AG10803 (cell line): Measurements from ENCODE around the gene MUSTN1.

Experiments used
- DNase-seq: peaks from one replicate; pipeline ENCODE4 v3.0.0; 2010; ENCODE audit warnings: low read depth
- H3K4me3 ChIP-seq: 2 replicates; pipeline ENCODE4 v1.5.1; 2011; ENCODE audit warnings: mild to moderate bottlenecking, low read length, control low read depth
- TF ChIP-seq, protein P1 (sequence below): conservative IDR thresholded peaks from 2 replicates; pipeline ENCODE4 v1.5.1; 2011; ENCODE audit warnings: mild to moderate bottlenecking, low read length, control low read depth, inconsistent platforms

The MUSTN1 gene

DNA sequence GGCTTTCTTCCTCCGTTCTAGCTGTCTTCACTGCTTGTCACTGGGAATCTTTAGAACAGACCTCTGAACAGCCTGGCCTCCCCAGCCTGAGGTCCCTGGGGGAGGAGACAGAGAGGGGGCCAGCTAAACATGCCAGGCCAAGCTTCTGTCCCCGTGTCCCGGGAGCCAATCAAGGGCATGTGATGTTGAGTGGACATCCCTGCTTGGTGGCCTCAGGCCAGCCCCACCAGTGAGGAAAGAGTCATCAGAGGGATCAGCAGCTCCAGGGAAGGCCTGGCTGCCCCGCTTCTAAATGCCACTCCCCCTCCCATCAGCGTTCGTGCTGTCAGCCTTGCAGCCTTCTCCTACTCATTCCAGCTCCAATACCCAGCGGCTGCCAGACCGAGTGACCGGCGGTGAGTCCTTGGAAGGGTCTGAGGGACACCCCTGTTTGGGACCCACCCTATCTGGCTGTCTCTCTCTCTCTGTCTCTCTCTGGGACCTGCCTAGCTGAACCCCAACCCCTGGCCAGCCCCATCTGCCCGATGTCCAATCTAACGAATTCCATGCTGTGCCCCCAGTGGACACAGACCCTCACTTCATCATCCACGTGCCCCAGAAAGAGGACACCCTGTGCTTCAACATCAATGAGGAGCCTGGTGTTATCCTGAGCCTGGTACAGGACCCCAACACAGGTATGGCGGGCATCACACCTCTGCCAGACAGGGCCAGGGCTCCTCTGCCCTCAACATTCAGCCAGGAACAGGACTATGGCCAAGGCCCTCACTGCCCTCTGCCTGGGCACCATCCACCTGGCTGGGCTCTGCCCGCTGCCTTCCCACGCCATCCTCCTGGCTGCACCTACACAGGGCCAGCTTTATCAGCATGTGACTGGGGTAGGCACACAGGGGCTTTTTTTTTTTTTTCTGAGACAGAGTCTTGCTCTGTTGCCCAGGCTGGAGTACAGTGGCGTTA lies 46.9 kb downstream of the MUSTN1 start:
- TF ChIP-seq, protein P1, sequence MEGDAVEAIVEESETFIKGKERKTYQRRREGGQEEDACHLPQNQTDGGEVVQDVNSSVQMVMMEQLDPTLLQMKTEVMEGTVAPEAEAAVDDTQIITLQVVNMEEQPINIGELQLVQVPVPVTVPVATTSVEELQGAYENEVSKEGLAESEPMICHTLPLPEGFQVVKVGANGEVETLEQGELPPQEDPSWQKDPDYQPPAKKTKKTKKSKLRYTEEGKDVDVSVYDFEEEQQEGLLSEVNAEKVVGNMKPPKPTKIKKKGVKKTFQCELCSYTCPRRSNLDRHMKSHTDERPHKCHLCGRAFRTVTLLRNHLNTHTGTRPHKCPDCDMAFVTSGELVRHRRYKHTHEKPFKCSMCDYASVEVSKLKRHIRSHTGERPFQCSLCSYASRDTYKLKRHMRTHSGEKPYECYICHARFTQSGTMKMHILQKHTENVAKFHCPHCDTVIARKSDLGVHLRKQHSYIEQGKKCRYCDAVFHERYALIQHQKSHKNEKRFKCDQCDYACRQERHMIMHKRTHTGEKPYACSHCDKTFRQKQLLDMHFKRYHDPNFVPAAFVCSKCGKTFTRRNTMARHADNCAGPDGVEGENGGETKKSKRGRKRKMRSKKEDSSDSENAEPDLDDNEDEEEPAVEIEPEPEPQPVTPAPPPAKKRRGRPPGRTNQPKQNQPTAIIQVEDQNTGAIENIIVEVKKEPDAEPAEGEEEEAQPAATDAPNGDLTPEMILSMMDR = no peak
- H3K4me3 ChIP-seq = no peak overlapping the region
- DNase-seq = no peak

DNA sequence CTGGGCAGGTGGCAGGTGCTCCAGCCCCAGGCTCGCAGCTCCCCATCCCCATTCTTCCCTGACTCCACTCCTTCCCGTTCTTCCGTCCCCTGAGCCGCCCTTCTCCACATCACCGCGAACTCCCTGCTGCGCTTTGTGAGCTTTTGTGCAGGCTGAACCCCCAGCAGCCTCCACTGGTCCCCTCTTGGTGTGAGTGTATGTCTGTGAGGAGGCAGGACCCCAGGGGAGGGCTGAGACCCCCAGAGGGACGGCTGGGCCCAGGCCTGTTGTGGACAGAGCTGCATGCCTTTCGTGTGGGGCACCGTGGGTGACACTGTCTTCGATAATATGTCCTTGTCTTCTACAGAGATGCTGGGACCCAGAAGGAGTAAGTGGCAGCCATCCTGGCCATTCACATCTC lies 47.6 kb downstream of the MUSTN1 start:
- no peak for DNase-seq
- TF ChIP-seq, protein P1 = no peak
- H3K4me3 ChIP-seq = no peak overlapping the region

DNA sequence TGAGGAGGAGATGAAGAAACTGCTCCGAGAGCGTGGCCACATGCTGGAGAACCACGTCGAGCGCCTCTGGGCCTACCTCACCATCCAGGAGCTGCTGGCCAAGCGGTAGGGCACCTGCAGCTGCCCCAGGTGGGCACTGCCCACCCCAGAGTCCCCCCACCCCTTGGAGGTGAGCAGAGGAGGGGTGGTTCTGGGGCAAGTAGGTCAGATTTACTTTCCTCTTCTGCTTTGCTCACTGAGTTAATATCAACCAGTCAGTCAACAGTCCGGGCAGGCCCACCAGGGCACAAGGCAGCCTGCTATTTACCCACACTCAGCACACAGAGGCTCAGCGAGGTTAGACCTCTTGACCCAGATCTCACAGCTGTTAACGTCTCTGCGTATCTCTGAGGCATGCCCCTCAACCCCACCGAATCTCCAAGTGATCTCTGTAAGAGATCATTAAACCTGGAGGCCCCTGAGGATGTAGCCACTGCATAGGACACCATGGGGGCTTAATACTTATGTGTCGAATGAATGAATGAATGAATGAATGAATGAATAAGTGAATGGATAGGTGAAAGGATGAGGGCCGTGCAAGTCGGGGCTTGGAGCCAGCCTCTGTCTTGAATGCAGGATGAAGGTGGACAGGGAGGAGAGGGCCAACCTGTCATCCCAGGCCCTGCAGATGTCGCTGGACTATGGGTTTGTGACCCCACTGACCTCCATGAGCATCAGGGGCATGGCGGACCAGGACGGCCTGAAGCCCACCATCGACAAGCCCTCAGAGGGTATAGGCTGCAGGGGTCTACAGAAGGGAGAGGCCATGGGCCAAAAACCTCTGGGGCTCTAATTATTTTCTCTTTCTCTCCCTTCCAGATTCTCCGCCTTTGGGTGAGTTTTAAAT lies 48.2 kb downstream of the MUSTN1 start:
- TF ChIP-seq, protein P1 = no peak
- no peak overlapping the region for H3K4me3 ChIP-seq
- DNase-seq = no peak

DNA sequence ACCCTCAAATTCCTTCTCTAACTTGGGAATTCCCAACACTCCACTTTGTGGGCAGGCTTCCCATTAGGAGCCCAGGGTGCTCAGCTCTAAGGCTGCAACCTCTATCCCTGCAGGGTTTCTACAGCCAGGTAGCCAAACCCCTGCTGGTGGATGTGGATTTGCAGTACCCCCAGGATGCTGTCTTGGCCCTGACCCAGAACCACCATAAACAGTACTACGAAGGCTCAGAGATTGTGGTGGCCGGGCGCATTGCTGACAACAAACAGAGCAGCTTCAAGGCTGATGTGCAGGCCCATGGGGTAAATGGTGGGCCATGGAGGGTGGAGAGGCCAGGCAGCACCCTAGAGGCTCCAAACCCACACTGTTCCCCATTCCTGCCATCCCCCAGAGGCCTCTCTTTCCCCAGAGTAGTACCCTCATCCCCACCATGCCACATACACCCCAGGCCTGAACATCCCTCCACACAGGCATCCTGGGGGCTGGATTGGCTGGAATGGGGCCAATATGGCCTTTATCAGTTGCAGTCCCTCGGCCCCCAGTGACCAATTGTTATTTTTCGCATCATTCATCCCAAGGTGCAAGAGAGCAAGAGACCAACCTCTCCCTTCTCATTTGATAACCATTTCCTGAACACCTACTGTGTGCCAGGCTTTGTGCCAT lies 49.8 kb downstream of the MUSTN1 start:
- TF ChIP-seq, protein P1 = no peak
- DNase-seq = no peak
- H3K4me3 ChIP-seq = no peak overlapping the region

DNA sequence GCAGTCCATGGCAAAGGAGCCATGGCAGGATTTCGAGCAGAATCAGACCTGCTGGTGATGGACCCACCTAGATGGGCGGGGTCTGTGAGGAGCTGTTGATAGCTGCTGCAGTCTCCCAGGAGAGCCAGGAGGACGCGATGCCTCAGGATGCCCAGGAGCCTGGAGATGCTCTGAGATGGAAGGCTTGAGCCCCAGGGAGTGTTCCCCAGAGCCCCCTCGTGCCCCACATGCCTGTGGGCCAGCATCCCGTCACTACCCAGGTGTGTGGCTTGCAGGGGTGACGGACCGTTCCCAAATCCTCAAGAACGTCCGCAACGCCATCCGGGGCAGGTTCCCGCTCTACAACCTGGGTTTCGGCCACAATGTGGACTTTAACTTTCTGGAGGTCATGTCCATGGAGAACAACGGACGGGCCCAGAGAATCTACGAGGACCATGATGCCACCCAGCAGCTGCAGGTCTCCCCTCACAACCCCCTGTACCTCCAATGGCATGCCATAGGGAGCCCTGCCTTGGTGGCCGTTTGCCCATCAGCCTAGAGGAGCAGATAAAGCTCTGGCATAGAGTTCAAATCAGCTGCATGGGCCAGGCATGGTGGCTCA lies 50.7 kb downstream of the MUSTN1 start:
- no peak overlapping the region for H3K4me3 ChIP-seq
- DNase-seq = no peak
- TF ChIP-seq, protein P1 = no peak

DNA sequence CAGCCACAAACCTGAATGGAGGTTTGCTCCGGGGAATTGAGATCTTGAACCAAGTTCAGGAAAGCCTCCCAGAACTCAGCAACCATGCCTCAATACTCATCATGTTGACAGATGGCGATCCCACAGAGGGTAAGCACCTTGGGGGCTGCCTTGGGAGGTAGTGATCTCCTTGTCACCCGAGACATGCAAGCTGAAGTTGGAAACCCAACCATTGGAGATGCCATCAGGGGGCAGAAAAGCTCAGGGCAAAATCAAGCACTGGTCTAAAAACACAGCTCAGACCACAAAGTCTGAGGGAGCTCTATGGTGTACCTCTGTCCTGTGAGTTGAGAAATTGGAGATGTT lies 51.6 kb downstream of the MUSTN1 start:
- DNase-seq = no peak
- TF ChIP-seq, protein P1 = no peak
- H3K4me3 ChIP-seq = no peak overlapping the region
